OCI-LY7 (cell line): Measurements from ENCODE around the gene FBXL3.

ENCODE experiments used
- EZH2phosphoT487 ChIP-seq: fragments of 200-600 bp; sonication (generic); IDR thresholded peaks from 2 replicates; pipeline ENCODE4 v1.6.1; 2018; ENCODE audit warnings: low read depth, borderline replicate concordance, mild to moderate bottlenecking, mixed run types, antibody characterized with exemption, low read length, moderate library complexity, mixed read lengths
- TF ChIP-seq, protein P1 (sequence below): fragments of 200-600 bp; sonication (generic); conservative IDR thresholded peaks from 2 replicates; pipeline ENCODE4 v1.5.1; 2014; ENCODE audit warnings: mild to moderate bottlenecking, antibody characterized with exemption, low read length, moderate library complexity, mixed read lengths

- TF ChIP-seq EZH2phosphoT487, result no peak
- TF ChIP-seq, protein P1, sequence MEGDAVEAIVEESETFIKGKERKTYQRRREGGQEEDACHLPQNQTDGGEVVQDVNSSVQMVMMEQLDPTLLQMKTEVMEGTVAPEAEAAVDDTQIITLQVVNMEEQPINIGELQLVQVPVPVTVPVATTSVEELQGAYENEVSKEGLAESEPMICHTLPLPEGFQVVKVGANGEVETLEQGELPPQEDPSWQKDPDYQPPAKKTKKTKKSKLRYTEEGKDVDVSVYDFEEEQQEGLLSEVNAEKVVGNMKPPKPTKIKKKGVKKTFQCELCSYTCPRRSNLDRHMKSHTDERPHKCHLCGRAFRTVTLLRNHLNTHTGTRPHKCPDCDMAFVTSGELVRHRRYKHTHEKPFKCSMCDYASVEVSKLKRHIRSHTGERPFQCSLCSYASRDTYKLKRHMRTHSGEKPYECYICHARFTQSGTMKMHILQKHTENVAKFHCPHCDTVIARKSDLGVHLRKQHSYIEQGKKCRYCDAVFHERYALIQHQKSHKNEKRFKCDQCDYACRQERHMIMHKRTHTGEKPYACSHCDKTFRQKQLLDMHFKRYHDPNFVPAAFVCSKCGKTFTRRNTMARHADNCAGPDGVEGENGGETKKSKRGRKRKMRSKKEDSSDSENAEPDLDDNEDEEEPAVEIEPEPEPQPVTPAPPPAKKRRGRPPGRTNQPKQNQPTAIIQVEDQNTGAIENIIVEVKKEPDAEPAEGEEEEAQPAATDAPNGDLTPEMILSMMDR, result no peak
These were observed 71.3 kb downstream of the FBXL3 start for GRCh38 chr13:76955661-76956060.
